AG04450 (cell line): Measurements from ENCODE around the gene ANP32E. TPM values are rescaled to one million over a fixed set of nuclear protein-coding genes. Genes with fewer than 3 reads are reported as not detected.
"Not testable (repeated sequence)": the region's sequence is repeated elsewhere in the genome, so short reads cannot be mapped to it uniquely, and the experiment has no call there.

Experiments used
- CTCF ChIA-PET: fragments of 300-600, 350-600 bp; formaldehyde crosslinking; extraction: SDS; loops from one replicate; lab custom pipeline; 2022; ENCODE audit warnings: antibody characterized with exemption, inconsistent platforms; lab: Charles Lee
- POLR2A ChIA-PET: fragments of 350-600 bp; formaldehyde crosslinking; extraction: SDS; loops from one replicate; lab custom pipeline; 2021; ENCODE audit warnings: antibody characterized with exemption, inconsistent platforms; lab: Yijun Ruan, JAX
- DNase-seq: peaks from one replicate; pipeline ENCODE4 v3.0.0-alpha.2; 2011; ENCODE audit warnings: low read depth, low spot score
- H3K27ac ChIP-seq: one replicate; pipeline ENCODE4 v1.5.1; 2012; ENCODE audit warnings: low read depth, low read length, control low read depth
- H3K27me3 ChIP-seq: one replicate; pipeline ENCODE4 v1.6.0; 2012; ENCODE audit warnings: low read length; ENCODE audit not compliant: control insufficient read depth, insufficient read depth
- H3K4me3 ChIP-seq: 2 replicates; pipeline ENCODE4 v1.5.1; 2011; ENCODE audit warnings: mild to moderate bottlenecking, low read depth, low read length, control low read depth
- H3K9me3 ChIP-seq: 2 replicates; pipeline ENCODE4 v1.5.1; 2012; ENCODE audit warnings: low read length; ENCODE audit not compliant: control insufficient read depth, insufficient read depth
- CTCF ChIP-seq: IDR thresholded peaks from 2 replicates; pipeline ENCODE4 v1.5.1; 2011; ENCODE audit warnings: low read depth, low read length, control low read depth, inconsistent platforms
- polyA plus RNA-seq: library from polyadenylated mRNA; depleted of rRNA; stranded (reverse); fragments of >200 nt; gene quantifications from 2 replicates; pipeline ENCODE4 v1.2.3, GENCODE V29; 2011

The ANP32E gene
- polyA plus RNA-seq, 1 experiment: 22.7 TPM

GRCh38 chr1:150249936-150250335, 14.0 kb upstream of the ANP32E start:
- ChIA-PET POLR2A (interaction anchor here (0.8 kb wide), 1 partner anchor 19 kb away, joined by 3 read pairs; the partner anchor contains the start of gene APH1A), CTCF (interaction anchor here (0.6 to 1.8 kb wide), 4 partner anchors 19 to 361 kb away, joined by 3 to 5 read pairs (median 4); partner anchors contain the start of gene APH1A)
- H3K27ac ChIP-seq: no peak overlapping the region
- no peaks in the 10 kb centered on the region for H3K27me3 ChIP-seq
- no peaks in the 10 kb centered on the region for H3K9me3 ChIP-seq
- no peak overlapping the region for H3K4me3 ChIP-seq
- TF ChIP-seq CTCF: no peak
- DNase-seq: no peak

DNA sequence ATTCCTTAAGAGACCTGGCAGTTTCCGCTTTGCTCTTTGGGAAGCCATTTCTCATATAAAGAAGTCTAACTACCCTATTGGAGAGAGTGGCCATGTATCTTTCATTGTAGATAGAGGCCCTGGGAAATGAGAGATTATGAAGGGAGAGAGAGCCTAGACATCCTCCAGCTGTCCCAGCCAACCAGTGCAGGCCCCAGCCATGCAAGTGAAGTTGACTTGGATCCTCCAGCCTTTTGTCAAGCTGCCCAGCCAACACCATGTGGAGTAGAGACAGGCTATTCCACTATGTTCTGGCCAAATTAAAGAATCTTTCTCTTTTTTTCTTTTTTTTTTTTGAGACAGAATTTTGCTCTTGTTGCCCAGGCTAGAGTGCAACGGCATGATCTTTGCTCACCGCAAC, 7.1 kb upstream of the ANP32E start:
- POLR2A ChIA-PET: no interaction called here
- no peak overlapping the region for H3K27ac ChIP-seq
- CTCF ChIA-PET: no interaction called here
- no peak for DNase-seq
- no peak overlapping the region for H3K4me3 ChIP-seq
- no peak for TF ChIP-seq CTCF
- no peaks in the 10 kb centered on the region for H3K27me3 ChIP-seq
- no peaks in the 10 kb centered on the region for H3K9me3 ChIP-seq

GRCh38 chr1:150237746-150238145, 1.8 kb upstream of the ANP32E start:
- Histone ChIP-seq H3K27ac (no peak overlapping the region), H3K9me3 (no peaks in the 10 kb centered on the region; the same call in 1 of the 2 replicates), H3K4me3 (no peak overlapping the region), H3K27me3 (no peaks in the 10 kb centered on the region)
- no peak for TF ChIP-seq CTCF
- ChIA-PET CTCF (interaction anchor here (1.6 kb wide), 1 partner anchor 18 kb away, joined by 5 read pairs; no protein-coding TSS in a partner anchor), POLR2A (no interaction called here)
- no peak for DNase-seq

DNA sequence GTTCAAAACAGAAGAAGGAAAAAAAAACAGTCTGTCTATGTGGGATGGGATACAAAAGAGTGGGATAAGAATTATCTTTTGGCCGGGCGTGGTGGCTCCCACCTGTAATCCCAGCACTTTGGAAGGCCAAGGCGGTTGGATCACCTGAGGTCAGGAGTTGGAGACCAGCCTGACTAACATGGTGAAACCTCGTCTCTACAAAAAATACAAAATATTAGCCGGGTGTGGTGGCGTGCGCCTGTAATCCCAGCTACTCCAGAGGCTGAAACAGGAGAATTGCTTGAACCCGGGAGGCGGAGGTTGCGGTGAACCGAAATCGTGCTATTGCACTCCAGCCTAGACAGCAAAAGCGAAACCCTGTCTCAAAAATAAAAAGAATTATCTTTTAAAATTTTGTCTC, 1.3 kb upstream of the ANP32E start:
- CTCF ChIA-PET: interaction anchor here (1.0 to 1.6 kb wide), 2 partner anchors 19 to 164 kb away, joined by 3 to 5 read pairs; no protein-coding TSS in a partner anchor
- H3K27ac ChIP-seq, H3K9me3 ChIP-seq, POLR2A ChIA-PET, H3K27me3 ChIP-seq, H3K4me3 ChIP-seq, DNase-seq: not testable (repeated sequence)

DNA sequence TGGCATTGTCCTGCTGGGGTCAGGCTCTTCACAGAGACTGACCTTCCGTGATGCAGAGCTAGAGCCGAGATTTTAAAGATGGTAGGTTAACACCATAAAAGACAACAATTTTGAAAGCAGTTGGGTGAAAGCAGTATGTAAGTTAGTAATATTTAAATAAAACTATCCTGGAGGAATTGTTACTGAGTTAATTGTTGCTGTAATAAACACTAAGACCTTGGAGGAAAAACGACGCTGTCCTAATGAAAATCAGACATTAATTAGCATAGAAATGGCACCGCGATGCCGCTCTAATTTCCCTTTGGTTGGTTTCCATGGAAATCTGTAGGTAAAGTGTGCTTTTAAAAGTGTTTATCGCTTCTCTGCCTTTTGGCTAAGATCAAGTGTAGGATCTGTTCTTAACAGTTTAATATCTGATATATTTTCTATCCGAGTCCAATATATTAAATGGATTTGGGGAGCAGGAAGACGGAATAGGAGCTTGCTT, 745 bp upstream of the ANP32E start:
- Histone ChIP-seq H3K4me3 (peak overlapping the region; percentile 71), H3K27ac (peak overlapping the region; percentile 78), H3K27me3 (no peaks in the 10 kb centered on the region), H3K9me3 (no peaks in the 10 kb centered on the region; the same call in 1 of the 2 replicates)
- CTCF ChIA-PET: interaction anchor here (1.0 to 1.6 kb wide), 2 partner anchors 19 to 164 kb away, joined by 3 to 5 read pairs; no protein-coding TSS in a partner anchor
- no peak for DNase-seq
- no peak for TF ChIP-seq CTCF
- POLR2A ChIA-PET: no interaction called here
